GM12892 (cell line): ENCODE results near the gene EIF4G1.

Source experiments
- DNase-seq: peaks from one replicate; pipeline ENCODE4 v3.0.0; 2011; ENCODE audit not compliant: insufficient read length
- FAIRE-seq: peaks from 2 replicates; lab custom pipeline; 2011; peaks lifted over from hg19 to GRCh38; lab: Jason Lieb, UNC
- POLR2A ChIP-seq: IDR thresholded peaks from 2 replicates; pipeline ENCODE4 v1.6.1; 2011; ENCODE audit warnings: low read depth, low read length, control low read depth
- POLR2AphosphoS5 ChIP-seq: IDR thresholded peaks from 2 replicates; pipeline ENCODE4 v1.6.1; 2011; ENCODE audit warnings: low read depth, low read length, control low read depth
- TAF1 ChIP-seq: IDR thresholded peaks from 2 replicates; pipeline ENCODE4 v1.6.1; 2011; ENCODE audit warnings: low read depth, mild to moderate bottlenecking, control low read depth, low read length, borderline replicate concordance

EIF4G1 gene

DNA sequence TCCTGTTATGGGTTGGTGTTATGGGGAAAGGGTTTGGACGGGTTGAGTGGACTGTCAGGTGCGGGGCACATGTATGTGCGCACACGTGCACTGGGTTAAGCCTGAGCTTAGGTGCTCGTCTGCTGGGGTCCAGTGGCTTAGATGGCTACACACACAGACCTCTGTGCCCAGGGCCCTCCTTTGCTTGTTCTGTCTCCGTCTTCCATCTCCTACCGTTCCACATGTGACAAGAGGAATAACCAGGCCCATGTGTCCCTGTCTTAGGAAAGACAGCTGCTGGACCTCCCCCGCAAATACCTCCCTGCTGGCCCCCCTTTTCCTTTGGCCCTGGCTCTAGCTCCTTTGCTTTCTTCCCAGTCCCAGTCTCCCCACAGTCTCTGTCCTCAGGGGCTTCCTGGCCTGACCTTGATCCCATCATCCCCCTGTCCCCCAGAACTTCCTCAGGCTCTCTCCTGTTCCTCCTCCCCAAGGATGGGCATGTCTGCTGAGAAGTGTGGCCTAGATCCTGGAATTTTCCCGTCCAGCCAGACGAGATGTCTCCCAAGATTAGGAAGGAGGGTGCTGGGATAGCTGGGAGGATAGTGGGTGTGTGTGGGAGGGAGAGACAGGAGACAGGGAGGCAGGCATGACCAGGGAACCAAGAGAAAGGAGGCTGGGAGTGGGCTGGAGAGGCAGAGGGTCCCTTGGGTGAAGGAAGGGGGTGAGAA, 64.4 kb downstream of the EIF4G1 start:
- no peak for DNase-seq

DNA sequence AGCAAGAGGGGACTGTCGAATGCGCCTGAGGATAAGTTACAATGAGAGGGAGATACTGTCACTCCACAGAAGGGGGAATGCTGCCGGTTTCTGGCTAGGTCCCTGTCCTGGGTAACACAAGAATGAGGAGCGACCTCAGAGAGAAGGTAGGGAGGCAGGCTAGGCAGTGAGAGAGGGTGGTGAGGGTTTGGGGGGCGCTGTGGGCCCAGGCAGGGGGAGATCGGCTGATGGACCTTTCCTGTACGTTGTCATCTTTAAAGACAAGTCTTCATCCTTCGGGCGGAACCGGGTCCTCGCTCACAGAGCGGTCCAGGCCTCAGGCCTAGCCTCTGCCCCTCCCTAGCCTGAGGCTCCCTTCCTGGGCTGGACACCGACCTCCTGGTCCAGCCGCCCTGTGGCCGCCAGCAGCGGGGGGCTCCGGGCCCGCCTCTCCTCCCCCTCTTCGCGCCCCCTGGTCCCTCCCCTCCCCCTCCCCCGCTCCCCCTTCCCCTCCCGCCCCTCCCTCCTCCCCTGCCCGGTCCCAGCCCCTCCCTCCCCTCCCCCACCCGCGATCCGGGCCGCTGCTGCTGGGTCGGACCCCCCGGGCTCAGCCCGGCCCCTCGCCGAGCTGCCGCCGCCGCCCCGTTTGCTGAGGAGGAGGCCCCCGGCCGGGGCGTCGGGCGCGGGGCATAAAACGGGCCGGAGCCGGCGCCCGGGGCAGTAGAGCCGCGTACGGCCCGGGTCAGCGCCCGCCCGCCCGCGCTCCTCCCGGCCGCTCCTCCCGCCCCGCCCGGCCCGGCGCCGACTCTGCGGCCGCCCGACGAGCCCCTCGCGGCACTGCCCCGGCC, 65.2 kb downstream of the EIF4G1 start, which contains the start of gene CHRD:
TSS of gene CHRD (plus strand) at position 697 of the 827 bp plus-strand sequence. CDS start 265 bp downstream, outside the sequence.
- FAIRE-seq (no peak), DNase-seq (no peak)
- TF ChIP-seq POLR2A, result no peak
- TF ChIP-seq TAF1, result no peak

More for the DNA sequence above, 64.4 kb downstream of the EIF4G1 start:
- TF ChIP-seq POLR2AphosphoS5, result no peak
- TF ChIP-seq POLR2A, result no peak
- TF ChIP-seq TAF1, result no peak
- no peak for FAIRE-seq

DNA sequence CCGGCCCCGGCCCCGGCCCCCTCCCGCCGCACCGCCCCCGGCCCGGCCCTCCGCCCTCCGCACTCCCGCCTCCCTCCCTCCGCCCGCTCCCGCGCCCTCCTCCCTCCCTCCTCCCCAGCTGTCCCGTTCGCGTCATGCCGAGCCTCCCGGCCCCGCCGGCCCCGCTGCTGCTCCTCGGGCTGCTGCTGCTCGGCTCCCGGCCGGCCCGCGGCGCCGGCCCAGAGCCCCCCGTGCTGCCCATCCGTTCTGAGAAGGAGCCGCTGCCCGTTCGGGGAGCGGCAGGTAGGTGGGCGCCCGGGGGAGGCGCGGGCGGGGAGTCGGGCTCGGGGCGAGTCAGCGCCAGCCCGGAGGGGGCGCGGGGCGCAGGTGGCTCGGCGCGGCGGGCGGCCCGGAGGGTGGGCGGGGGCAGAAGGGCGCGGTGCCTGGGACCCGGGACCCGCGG, 65.8 kb downstream of the EIF4G1 start:
- no peak for DNase-seq
- FAIRE-seq, result no peak
- no peak for TF ChIP-seq POLR2A
- no peak for TF ChIP-seq POLR2AphosphoS5
- TF ChIP-seq TAF1, result no peak

DNA sequence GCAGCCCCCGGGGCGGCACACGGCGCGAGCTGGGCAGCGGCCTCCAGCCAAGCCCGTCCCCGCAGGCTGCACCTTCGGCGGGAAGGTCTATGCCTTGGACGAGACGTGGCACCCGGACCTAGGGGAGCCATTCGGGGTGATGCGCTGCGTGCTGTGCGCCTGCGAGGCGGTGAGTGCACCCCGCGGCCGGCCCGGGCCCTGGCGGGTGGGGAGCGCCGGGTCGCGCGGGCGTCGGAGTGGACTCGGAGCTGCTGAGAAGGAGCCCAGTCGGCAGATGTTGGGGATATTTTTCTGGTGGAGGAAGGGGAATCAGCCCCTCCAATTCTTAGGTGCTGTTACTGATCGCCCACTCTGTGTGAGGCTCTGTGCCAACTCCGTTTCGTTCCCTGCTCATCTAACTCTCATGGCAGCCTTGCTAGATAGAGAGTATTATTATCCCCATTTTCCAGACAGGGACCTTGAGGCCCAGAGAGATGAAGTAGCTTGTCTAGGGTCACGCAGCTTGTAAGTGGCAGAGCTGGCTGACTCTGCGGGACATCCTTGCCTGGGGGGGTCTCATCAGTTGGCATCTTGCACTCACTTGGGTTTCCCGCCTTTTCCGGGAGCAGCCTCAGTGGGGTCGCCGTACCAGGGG, 66.3 kb downstream of the EIF4G1 start:
- DNase-seq (no peak), FAIRE-seq (no peak)
- TF ChIP-seq TAF1 (no peak), POLR2A (no peak), POLR2AphosphoS5 (no peak)

DNA sequence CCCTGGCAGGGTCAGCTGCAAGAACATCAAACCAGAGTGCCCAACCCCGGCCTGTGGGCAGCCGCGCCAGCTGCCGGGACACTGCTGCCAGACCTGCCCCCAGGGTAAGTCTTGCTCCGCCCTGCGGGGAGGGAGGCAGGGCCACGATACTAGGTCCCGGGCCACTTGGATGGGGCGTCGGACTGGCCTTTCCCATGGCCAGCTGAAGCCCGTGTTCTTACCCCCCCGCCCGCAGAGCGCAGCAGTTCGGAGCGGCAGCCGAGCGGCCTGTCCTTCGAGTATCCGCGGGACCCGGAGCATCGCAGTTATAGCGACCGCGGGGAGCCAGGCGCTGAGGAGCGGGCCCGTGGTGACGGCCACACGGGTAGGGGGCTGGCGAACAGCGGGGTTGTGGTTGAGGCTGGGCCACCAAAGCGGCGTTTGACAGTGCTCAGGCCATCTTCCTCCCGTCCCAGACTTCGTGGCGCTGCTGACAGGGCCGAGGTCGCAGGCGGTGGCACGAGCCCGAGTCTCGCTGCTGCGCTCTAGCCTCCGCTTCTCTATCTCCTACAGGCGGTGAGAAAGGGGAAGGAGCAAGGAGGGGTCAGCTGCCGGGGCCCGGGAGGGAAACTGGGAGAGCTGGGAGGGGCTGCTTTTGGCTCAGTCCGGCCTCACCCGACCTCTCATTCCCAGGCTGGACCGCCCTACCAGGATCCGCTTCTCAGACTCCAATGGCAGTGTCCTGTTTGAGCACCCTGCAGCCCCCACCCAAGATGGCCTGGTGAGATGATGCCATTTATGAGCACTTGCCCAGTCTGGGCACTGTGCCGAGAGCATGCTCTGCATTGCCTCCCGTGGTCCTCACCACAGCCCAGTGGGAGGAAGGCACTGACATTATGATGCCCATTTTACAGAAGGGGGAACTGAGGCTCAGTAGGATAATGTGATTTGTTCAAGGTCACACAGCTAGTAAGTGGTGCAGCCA, 67.1 kb downstream of the EIF4G1 start:
- DNase-seq, result no peak
- FAIRE-seq, result no peak
- TF ChIP-seq TAF1 (no peak), POLR2AphosphoS5 (no peak), POLR2A (no peak)

DNA sequence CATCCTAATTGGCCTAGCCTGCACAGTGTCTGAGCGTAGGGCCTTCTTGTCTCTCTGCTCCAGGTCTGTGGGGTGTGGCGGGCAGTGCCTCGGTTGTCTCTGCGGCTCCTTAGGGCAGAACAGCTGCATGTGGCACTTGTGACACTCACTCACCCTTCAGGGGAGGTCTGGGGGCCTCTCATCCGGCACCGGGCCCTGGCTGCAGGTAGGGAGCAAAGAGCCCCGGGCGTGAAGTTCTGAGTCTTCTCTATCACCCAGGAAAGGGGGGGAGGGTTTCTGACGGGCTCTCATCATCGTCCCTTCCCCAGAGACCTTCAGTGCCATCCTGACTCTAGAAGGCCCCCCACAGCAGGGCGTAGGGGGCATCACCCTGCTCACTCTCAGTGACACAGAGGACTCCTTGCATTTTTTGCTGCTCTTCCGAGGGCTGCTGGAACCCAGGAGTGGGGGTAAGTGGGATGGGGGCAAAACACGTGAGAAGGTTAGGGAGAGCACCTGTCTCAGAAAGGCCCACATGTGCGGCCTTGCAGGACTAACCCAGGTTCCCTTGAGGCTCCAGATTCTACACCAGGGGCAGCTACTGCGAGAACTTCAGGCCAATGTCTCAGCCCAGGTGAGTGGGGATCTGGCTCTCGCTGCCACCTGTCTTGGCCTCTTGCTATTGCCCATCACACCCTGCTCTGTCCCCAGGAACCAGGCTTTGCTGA, 68.1 kb downstream of the EIF4G1 start:
- FAIRE-seq, result no peak
- TF ChIP-seq TAF1 (no peak), POLR2A (no peak), POLR2AphosphoS5 (no peak)
- DNase-seq, result no peak

DNA sequence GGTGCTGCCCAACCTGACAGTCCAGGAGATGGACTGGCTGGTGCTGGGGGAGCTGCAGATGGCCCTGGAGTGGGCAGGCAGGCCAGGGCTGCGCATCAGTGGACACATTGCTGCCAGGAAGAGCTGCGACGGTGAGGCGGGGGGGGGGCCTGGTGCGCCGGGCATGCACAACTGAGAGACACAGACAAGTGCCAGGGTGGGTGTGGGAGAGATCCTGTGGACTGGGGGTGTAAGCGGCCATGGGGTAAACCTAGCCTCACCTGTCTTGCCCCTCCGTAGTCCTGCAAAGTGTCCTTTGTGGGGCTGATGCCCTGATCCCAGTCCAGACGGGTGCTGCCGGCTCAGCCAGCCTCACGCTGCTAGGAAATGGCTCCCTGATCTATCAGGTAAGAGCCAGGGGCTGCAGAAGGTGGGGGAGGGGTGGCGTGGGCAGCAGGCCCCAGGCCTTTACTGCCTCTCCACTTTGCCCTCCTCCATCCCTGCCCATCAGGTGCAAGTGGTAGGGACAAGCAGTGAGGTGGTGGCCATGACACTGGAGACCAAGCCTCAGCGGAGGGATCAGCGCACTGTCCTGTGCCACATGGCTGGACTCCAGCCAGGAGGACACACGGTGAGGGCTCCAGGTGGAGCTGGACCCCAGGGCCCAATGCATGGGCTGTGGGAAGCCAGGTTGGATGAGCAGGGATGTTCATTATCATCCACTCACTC, 68.8 kb downstream of the EIF4G1 start:
- FAIRE-seq (no peak), DNase-seq (no peak)

DNA sequence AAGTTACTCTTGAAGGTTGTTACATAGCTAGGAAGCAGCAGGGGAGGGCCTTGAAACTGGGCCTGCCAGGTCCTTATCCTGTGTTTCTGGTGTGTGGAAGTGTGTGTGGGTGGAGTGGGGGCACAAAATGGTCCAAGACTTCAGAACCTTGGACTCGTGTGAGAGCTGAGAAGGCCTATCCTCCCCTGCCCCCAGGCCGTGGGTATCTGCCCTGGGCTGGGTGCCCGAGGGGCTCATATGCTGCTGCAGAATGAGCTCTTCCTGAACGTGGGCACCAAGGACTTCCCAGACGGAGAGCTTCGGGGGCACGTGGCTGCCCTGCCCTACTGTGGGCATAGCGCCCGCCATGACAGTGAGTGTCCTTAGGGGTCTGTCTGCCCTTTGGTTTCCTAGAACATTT, 69.9 kb downstream of the EIF4G1 start:
- no peak for FAIRE-seq
- DNase-seq, result no peak
- no peak for TF ChIP-seq TAF1
- no peak for TF ChIP-seq POLR2A
- TF ChIP-seq POLR2AphosphoS5, result no peak

More for the DNA sequence above, 68.8 kb downstream of the EIF4G1 start:
- no peak for TF ChIP-seq POLR2AphosphoS5
- TF ChIP-seq POLR2A, result no peak
- no peak for TF ChIP-seq TAF1
